Islet precursor cell (in vitro differentiated cells): ENCODE data around the gene SRL.
A peak's percentile ranks its signal among the peaks of the same experiment; 100 is the strongest.
"Not testable (repeated sequence)": the region's sequence is repeated elsewhere in the genome, so short reads cannot be mapped to it uniquely, and the experiment has no call there.

Experiments
- DNase-seq: peaks from one replicate; pipeline ENCODE4 v3.0.0-alpha.2; 2018

SRL gene

DNA sequence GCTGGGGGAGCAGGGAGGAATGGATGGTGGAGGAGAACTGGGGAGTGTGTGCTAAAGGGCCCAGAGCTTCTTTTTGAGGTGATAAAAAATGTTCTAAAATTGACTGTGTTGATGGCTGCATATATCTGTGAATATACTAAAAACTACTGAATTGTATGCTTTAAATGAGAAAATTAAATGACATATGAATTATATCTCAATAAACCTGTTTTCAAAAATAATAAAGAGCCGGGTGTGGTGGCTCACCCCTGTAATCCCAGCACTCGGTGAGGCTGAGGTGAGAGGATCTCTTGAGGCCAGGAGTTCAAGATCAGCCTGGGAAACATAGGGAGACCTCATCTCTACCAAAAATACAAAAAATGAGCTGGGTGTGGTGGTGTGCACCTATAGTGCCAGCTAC is 16.8 kb downstream of the SRL start:
- no peak for DNase-seq

DNA sequence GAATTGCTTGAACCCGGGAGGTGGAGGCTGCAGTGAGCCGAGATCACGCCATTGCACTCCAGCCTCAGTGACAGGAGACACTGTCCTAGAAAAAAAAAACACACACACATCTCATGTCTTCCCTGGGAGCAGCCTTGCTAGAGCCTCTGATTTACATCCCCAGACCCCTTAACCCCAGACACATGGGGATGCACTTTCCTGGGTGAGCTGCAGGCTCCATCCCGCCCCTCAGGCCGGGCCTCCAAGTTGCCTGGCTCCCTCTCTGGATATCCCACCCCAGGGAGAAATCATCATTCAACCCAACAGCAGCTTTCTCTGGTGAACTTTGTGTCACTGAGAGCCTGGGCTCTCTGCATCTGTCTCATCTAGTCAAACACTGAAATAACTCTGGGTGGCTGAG is 21.5 kb downstream of the SRL start:
- no peak for DNase-seq

GRCh38 chr16:4218202-4218601 is 23.7 kb downstream of the SRL start:
- no peak for DNase-seq

GRCh38 chr16:4217204-4218131 is 24.4 kb downstream of the SRL start:
- peak; percentile 70 for DNase-seq

DNA sequence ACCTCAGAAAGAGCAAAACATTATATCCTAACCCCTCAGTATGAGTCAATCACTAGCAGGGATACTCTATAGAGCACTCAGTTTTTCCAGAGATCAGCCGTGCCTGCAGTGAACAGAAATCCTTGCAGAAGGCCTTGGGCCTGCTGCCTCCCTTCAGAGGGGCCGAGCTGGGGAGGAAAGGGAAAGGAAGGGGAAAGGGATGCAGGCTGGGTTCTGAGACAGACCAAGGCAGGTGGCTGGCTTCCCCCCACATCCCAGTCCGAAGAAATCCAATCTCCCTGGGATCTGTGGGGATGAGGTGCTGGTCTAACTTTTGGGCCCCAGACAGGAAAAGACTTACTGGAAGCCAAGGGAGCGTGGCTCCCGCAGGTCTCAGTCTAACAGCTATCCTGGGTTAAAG is 25.3 kb downstream of the SRL start:
- DNase-seq, result no peak

DNA sequence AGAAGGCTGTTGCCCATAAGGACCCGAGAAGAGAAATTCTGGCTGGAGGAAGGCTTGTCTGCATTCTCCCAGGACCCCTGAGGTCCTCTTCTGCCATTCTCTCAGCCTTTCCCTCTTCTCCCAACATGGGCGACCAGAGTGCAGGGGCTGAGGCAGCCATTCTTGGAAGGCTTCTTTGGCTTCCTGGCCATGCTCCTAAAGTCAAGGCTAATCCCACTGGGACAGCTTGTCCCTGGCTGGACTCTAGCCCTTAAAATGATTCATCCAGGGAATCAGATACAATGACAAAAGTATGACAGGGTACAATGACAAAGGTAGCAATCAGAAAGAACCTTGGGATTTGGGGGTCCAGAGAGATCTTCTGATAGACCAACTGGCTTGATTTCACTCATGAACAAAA is 26.8 kb downstream of the SRL start:
- DNase-seq, result no peak

- DNase-seq, result no peak
Measured at GRCh38 chr16:4214215-4214621, 27.7 kb downstream of the SRL start.

DNA sequence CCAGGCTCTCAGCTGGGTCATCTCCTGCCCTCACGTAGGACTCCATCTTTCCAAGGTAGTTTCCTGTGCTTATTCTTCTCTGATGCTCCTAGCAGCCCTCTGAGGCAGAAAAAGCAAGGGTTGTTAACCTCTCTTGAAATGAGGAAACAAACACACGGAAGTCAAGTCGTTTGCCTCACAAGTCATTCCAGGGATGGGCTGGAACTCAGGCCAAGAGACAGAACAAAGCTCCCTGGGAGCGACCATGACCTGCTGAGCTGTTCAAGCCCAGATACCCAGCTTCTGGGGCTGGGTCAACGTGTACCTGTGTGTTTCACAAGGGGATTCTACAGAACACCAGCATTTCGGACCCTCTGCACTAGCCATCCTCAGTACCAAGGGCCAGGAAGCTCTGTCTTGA is 28.1 kb downstream of the SRL start:
- DNase-seq, result no peak

DNA sequence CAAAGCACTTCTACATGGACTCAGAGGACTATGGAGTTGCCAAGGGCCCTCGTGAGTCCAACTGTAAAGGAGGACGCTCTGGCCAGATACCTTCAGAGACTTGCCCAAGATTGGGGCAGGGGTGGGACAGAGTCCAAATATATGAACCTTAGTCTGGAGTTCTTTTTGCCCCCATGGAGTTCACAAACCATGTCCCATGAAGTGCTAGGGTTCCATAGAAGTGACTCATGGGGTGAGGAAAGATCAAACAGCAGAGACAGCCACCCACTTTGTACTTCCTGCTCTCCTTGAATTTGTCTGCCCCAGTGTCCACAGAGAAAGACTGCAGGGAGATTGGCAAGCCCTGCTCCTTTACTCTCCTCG is 29.0 kb downstream of the SRL start:
- no peak for DNase-seq

DNA sequence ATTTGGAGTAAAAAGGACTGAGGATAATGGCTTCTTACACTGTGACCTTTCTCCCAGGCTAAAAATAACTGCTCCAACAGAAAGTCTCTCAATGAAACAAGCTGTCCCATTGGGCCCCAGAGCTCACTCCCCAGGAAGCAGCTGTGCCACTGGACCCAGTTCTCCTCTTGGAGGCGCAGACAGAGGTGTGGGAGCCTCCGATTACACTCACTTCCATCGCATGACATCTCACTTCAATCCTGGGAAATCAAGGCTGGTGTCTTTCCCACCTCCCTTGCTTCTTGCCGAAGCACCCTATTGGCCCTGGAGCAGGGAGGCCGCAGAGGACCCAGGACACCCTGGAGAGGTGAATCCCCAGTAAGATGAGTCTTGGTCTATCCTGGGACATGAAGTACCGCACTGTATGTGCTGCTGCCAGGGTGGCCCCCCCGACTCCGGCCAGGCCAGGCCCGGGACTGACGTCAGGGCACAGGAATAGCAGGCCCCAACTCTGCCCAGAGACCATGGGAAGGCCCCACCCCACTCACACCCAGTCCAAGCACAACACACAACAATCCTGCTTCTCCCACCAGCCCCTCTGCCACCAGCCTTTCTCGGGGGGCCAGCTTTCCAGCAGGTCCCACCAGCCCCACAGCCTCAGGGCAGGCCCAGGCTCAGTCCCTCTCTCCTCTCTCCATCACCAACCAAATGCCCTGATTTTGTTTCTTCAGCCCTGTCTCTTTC is 29.5 kb downstream of the SRL start:
- no peak for DNase-seq

- not testable (repeated sequence) for DNase-seq
Measured at GRCh38 chr16:4211445-4212210, 30.3 kb downstream of the SRL start.

DNA sequence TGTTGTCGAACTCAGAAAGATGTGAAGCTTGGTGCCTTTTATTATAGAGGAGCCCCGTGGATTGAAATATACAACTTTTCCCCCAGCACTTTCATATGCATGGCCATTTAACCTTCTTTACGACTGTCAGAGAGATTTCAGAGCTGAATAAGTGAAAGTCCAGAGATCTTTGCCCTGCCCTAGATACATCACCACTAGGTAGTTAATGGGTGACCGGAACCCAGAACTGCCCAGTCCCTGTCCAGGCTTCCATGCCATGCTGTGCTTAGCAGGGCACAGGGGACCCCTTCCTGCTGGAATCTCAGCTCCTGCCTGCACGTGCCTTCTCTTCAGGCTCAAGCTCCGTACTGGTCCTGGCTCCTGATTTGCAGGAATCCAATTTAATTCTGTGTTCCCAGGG is 32.2 kb downstream of the SRL start:
- no peak for DNase-seq

DNA sequence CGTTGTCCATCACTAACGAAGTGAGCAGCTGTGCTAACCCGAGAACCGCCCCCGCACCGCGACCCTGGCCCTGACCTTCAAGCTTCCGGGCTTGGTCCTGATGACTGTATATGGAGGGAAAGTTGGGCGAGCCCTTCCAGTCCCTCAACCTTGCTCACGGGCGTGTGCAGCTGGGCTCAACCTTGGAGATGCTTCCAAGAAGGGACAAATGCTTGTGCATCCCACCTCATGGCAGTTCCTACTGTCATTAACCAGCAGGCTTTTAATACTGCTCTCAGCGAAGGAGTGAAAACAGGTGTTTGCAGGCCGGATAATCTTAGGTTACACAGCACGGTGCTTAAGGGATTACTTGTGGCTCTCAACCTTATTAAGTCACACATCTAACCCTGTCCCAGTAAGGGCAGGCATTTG is 33.5 kb downstream of the SRL start:
- DNase-seq, result no peak

- no peak for DNase-seq
Measured at GRCh38 chr16:4207683-4208340, 34.1 kb downstream of the SRL start.

DNA sequence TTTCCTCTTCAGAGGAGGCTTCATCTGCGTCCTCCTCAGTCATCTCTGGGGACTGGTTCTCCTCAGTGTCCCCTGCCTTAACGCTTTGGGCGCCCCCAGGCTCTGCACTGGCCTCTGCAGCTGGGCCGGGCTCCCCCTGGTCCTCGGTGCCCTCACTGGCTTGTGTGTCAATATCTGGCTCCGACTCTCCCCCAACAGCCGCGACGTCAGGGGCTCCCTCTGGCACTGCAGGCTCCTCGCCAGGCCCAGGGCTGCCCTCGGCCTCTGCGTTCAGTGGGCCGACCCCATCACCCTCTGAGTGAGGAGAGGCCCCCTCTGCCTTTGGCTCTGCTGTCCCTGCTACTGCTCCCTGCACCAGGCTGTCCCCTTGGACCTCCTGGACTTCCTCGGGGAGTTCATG is 34.7 kb downstream of the SRL start:
- no peak for DNase-seq

DNA sequence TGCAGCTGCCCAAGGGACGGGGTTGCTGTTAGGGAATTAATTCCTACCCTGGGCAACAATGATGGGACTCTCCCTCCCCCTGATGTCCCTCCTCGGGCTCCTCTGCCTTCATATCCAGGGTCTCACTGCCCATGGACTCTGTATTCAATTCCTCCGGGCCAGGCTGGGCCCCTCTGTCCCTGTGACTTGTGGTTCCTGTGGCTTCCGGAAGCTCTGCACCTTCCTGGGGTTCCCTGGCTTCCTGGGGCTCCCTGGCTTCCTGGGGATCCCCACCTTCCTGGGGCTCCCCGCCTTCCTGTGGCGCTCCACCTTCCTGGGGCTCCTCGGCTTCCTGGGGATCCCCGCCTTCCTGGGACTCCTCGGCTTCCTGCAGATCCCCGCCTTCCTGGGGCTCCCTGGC is 35.2 kb downstream of the SRL start:
- DNase-seq, result no peak

DNA sequence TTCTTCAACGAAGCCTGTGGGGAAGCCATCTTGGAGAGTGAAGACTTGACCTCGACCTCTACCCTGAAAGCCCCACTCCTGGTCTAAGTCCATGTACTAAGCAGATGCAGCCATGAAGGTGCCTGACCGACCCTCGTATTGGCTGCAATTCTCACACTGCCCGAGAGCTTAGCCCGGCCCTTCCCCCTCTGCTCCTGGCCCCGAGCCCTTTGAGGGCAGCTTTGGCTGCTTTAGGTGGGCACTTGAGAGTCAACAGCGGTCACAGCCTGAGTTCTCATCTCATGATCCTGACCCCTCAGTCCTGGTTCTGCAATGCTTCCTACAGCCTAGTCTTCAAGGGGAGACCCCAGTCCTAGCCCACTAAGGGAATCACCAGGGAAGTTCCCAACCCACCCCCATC is 35.9 kb downstream of the SRL start:
- DNase-seq, result no peak

DNA sequence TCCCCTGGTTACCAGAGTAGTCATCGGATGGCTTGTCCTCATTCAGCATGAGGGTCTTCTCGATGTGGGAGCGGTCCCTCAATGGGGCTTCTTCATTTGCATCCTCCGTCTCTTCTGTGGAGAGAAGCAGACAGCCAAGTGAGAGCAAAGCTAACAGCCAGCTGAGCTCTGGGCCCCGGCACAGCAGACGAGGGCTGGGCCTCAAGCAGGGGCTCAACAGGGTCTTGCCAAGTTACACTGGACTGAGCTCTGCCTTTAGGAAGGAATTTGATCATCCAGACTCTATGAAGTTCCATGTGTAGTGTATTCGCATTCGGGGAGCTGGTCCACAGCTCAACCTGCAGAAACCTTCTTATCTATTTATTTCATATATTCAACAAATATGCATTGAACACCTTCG is 37.4 kb downstream of the SRL start:
- DNase-seq, result no peak

- no peak for DNase-seq
Measured at GRCh38 chr16:4203748-4204147, 38.1 kb downstream of the SRL start.

- DNase-seq, result no peak
Measured at GRCh38 chr16:4202615-4203345, 39.1 kb downstream of the SRL start.

- no peak for DNase-seq
Measured at GRCh38 chr16:4200781-4201137, 41.1 kb downstream of the SRL start.

- DNase-seq, result peak; percentile 91
Measured at GRCh38 chr16:4200000-4200780, 41.7 kb downstream of the SRL start.
